HG03064 (cell line): ENCODE measurements around the gene TEX2.

Experiments
- ATAC-seq: cut with Tn5 transposase; IDR thresholded peaks from one replicate; pipeline ENCODE4 v1.9.1; 2021; ENCODE audit warnings: low read depth; ENCODE audit not compliant: unreplicated experiment

The TEX2 gene

DNA sequence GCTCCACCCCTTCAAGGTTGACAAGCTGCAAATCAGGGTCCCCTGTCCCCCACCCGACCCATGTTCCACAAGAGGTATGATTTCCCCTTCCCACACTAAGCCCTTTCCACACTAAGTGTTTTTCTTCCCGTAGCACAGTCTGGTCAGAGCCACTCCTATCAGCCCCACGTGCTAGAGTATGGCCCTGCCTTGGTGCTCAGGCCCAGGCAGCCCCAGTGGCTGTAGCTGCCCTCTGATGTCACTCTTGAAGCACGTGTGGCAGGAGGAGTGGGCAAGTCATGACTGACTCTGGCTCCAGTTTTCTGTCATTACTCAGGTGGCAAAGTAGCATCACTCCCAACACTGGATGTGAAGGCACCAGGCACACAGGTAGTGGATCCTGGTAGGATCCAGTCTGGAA, 97.7 kb downstream of the TEX2 start:
- no peak for ATAC-seq

DNA sequence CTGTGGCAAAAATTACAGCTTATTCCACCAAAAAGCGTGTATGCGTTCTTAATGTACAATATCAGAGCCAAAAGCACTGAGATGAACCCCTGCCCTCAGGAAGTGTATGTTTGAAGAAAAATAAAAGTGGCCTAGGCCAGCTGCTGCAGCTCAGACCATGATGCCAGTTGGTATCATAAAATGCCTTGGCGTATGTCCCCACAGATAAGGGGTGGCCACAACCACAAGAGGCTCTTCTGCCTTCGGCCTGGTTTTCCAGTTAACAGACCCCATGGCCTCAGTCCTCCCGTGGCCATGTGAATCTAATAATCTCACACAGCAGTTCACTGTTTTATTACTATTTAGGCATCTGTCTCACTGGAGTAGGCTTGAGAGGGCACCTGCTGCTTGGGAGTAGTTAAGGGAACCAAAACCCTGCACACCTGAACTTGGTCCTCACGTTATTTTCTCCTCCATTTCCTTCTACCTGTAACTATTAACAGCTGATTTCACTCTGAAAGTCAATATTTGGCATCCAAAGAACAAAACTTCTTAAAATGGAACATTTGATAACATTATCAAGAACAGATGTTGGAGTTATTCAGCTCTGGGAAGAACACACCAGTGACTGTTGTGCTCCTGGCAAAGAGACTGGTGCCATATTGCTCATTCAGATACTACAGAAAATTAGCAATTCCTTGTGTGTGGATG, 98.3 kb downstream of the TEX2 start:
- no peak for ATAC-seq

DNA sequence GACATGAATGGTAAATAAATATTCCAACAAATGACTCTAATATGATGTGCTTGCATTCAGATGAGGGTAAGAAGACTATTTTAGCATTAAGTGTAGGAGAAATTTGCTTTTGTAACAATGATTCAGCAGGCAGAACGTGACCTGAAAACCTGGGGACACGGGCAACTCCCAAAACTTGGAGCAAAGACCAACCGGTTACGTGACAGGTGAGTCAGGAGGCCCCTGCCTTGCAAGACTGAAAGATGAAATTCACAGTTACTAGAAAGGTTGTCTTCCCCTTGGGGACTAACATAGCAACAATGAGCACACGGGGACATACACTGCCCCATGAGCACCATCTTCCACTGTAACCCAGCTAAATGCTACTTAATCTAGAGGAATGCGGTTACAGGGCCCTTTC, 99.6 kb downstream of the TEX2 start:
- no peak for ATAC-seq

DNA sequence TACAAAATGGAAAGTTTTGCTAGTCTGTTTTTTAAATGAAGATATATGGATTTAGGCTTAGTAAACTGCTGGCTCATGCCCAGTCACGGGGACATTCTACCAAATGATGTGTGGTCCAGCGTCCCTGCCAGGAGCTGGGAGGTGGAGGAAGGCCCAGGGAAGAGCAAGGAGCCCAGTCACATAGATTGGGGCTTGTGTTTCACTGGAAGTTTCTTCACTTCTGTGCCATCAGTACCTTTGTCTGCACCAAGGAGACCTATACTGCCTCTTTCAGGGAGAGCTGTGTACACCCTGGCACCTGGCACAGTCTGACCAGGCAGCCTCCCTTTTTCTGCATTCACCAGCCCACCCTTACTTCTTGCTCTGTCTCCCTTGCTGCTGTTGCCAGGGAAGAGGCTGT, 100.5 kb downstream of the TEX2 start:
- no peak for ATAC-seq

DNA sequence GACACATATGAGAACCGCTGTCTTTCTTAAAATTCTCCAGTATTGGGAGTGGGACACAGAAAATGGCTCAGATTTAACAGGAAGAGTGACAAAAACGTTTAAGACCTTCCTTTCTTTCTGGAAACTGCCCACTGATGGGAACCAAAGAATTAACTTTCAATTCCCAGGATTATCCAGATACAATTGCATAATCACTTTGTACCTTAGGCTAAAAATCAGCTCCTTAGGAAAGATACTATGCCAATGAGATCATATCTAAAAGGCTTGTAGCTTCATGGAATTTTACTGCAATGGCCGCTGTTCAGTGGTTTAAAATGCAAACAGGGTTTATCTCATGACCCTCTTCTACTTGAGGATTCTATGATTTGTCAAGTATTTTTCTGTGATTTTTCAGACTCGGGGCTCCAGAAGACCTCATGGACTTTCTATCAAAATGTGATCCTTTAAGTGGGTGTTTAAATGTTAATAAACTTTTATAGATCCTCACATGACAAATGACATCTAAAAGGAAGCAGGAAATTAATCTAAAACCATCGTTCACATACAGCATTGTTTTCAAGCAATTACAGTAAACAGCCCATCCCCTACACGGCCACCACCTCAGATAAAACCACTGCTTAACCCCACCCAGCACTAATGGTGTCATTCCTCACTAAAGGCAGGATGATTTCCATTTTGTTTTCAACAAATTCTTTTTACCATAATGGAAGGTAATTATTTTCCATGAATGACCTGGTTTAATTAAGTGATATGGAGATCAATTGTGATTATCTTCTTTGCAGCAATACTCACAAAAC, 101.5 kb downstream of the TEX2 start:
- ATAC-seq: no peak

DNA sequence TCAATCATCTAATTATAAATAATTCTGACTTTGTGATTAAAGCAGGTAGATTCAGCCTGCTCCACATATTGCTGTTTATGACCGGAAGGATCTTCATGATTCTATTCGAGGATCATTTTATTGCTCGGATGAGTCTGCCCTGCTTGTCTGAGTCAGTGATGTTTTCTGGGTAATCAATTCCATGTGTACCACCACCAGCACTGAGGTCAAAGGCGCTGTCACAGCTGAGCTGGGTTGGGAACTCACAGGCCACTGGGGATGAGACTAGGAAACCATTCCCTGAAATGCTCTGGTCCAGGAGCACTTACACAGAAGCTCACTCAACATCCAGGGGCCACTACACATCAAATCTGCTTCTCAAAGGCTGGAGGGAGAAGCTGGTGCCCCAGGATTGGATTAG, 102.7 kb downstream of the TEX2 start:
- ATAC-seq: no peak

DNA sequence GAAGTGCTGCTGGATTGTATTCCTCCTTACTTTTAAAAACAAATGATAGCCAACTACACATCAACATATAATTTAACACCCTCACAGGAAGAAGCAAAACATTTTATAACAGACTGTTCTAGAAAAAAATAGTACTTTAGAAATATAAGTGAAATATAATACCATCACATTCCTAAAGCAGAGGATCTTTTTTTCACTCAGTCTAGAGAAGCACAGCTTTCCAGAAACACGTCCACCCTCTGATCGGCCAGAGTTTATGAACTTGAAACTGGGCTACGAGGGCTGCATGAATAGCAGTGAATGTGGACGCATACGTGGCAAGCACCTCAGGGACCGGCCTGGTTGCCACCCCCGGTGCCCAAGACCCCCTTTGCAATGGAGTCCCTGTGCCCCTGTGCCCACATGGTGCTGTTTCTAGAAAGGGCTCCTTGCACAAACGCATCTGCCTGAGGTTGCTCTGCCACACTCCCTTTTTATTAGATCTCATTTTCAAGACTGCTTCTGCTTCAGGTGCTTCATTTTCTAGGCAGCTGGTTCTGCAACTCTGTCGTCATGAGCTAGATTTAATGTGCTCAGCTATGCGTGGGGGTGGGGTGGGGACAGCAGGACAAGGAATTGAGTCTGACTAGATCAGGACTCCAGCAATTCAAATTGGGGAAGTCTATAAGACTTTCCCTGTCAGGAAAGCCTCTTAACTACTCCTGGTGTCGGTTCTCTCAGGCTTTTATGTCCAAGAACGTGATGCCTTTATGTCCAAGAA, 104.0 kb downstream of the TEX2 start:
- no peak for ATAC-seq

DNA sequence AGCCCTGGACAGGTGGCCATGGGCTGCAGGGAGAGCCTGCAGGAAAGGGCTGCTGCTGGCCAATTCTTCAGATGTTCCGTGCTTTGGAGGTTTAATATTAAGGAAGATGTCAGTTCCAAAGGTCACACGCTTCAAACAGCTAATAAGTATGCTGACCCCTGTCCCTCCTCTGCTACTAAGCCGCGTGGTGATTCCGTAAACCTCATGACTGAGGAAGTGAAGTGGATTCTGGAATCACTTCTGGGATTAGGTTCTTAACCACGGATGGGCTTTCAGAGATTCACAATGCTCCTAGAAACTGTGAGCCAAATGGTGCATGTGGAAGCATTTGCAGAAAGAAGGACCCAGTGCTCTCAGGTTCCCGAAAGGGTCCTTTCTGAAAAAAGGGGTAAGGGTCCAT, 104.7 kb downstream of the TEX2 start:
- ATAC-seq: no peak

DNA sequence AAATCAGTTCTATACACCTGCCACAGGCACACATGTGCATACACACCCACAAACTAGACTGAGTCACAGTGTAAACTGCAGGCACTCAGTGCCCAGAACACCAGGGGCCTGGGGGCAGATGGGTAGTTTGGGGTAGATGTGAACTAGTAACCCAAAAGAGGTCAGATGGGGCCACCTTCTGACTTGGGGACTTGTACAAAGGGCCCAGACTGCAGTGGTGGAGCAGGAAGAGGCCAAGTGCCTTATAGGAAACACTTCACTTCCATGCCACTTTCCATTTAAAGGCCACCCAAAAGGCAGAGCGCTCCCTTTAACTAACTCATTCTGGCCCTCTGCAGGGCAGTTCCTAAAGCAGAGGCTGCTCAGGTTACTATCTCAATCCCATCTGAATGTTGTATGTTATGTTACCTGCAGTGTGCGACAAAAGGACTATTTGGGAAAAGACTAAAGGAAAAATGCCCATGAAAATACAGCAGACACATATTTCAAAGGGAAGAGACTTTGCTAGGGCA, 105.3 kb downstream of the TEX2 start:
- no peak for ATAC-seq

DNA sequence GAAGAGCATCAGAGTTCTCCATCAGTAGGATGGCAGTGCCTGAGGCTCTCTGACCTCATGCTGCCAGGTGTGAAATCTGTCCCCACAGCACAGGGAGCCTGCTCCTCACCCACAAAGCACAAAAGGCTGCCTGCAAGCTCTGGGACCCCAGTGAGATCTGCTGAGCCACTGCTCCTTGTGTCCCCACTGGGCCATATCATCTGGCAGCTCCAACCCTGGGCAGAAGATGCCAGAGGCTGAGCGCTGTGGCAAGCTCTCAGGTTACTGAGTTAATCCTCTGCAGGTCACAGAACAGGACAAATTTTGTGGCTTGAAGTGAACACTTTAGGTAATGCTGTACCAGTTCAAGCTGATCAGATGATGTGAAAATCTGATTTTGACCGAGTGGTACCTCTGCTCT, 106.4 kb downstream of the TEX2 start:
- ATAC-seq: no peak

DNA sequence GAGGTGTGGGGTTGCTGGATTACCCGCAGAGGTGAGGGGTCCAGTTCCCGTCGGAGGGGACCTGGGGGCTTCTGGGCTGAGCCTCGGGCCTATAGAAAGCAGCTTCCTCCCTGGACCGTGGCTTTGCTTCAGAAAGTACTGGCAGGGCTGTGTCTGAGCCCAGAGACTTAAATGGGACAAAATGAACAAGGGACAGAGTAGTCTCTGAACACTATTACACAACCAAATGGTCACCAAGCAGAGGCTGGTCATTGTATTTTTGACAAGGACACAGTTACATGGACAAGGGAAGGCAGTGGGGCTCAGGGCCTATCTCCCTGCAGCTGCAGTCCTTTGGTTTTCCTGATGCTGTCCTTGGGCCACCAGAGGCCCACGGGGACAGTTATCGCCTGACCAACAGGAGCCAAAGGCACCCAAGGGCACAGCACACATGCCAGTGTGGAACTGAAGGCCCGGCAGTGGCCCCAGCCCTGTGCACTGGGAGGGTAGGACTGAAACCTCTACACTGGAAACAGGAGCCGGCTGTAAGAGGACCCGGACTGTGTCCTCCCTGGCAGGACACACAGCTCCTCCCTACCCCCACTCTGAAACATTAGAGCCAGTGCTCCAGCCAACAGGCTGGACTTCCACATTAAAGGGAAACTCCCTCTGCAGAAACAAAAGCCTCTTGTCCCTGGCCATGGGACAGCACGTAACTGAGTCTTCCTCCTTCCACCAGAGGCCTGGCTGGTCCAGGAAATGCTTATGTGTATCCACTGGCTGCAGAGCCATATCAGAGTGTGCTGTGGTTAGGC, 107.1 kb downstream of the TEX2 start:
- ATAC-seq: no peak

DNA sequence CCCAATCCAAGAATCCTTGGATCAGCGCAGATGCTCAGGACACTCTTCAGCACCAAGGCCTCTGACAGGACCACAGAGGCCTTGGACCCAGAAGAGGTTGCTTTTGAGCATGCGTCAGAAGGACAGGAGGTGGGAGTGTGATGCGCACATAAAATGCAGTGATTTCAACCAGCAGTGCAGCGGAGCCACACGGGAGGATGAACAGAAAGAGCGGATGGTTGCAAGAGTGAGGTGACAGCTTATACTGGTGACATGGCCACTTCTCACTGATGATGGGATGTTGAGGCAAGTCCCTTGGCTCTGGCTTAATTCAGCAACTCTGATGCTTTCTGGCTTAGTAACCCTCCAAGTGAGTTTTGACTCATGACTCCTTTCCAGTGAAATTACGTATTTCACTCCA, 107.9 kb downstream of the TEX2 start:
- ATAC-seq: no peak

DNA sequence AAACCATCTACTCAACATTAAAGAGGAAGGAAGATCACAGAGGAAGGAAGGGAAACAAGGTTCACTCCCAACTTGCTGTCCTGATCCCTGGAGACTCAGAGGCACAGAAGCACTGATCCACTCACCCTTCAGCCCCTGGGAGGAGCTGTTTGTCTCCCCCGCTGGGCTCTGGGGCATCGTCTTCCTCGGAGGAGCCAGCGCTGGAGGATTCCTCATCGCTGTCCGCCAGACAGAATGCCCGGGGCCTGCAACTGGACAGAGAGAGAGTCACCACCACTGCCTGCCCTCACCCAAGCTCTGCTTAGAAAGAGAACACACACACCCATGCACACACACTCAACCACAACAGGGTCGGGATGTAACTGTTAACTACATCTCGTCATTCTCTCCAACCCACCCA, 108.3 kb downstream of the TEX2 start:
- ATAC-seq: no peak

DNA sequence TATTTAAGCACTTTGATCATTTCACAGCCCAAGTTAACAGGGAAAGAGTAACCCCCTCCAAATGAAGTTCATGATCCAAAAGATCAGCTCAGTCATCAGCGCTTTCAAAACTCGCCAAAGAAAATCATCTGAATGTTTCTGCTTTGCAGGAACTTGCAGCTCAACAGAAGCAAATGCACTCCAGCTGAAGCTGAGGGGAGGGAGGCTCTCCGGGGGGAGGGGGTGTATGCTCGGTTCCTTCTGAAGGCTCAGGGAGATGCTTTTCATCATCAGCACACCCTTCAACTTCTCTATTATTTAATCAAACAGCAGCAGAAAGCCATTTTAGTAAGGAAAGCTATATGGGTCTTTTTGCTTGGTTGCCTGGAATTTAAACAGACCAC, 108.8 kb downstream of the TEX2 start:
- no peak for ATAC-seq

DNA sequence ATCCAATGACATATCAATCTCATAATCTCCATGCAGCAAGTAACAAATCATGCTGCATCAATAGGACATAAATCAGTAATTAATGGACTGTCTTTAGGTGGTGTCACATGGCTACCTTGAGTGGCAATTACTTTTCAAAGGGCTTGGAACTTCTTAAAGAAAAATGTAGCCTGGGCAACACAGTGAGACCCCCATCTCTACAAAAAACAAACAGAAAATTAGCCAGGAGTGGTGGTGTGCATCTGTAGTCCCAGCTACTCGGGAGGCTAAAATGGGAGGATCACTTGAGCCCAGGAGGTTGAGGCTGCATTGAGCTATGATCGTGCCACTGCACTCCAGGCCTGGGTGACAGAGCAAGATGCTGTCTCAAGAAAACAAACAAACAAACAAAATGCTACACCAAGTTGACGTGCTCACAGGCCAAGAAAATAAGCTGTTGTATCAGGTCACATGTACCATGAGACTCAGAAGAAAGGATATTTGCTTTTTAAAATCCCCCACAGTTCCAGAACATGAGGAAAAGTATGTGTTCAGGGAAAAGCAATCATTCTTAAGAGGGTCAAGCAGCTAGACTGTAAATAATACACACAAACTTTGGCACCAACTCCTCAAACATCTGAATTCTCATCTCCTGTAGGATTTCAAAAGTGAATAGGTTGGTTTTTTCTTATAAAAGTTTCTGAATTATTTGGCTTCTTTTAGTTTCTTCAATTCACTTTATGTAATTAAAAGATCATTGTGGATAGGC, 109.3 kb downstream of the TEX2 start:
- ATAC-seq: no peak

DNA sequence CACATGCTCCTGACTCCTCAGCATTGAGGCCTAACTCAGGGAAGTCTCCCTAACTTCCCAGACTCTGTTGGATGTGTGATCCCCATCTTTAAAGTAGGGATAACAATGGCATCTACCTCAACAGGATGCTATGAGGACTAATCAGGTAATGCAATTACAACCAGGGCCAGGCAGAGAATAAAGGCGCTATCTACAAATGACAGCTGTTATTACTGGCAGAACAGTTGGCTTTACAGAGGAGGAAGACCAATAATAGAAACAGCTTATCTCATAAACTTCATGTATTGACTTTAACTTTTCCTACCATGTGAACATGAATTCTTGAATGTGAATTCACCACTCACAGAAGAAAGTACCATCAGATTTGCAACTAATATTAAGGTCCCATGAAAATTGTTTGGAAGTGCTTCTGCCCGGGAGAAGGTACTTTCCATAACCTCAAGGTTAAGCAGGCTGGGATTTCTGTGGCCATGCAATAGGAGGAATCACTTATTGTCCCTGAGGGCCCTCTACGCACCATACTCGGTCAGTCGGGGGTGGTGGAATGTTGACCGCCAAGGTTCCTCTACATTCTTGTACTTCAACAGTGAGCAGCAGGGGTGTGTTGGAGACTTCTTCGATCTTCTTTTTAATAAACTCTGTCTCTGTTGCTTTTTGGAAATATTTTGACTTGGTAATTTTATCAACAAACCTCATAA, 110.5 kb downstream of the TEX2 start:
- no peak for ATAC-seq

DNA sequence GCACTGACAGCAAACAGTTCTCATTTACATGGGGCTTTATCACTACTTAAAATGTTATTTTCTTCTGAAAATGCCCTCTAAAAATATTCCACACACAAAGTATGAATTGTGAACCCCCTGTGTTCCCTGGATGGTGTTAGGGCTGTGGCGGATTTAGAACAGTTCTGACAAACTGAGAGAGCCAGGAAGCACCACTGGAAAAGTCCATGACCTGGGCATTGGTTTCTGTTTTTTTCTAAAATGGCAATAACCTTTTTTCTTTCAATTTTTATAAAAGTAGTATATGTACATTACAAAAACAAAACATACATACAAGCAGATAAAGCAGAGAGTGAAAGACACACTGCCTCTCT, 112.1 kb downstream of the TEX2 start:
- ATAC-seq: no peak

DNA sequence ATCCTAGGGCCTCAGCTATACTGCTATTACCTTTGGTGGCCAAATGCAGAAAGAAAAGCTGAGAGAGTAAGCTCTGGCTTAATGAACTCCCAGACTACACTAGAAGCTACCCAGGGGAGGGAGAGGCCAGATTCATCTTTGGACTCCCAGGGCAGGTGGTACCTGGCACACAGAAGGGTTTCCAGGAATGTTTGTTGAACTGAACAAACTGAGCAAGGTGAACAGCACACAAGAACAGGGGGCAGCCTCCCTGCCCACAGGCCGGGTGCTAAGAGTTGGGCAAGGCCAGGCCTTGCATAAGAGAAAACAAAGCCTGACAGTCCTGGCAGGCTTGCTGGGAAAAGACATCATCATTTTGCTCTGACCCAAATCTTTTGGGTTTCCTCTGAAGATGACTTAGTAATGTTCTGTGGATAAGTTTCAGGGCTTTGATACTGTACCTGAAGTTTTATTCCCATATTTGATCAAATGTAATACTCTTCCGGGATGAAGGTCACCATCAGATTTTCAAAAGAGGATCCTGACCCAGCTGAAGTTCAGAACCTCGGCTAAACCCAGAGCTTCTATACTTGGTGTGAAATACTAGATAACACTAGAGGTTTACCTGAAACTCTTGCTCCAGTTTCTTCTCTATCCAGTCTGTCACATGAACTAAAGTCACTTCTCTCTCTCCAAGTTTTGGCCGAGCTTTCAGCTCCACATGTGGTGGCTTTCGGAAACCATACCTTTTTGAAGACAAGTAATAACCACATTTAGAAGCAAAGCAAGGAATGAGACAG, 112.6 kb downstream of the TEX2 start:
- ATAC-seq: no peak

DNA sequence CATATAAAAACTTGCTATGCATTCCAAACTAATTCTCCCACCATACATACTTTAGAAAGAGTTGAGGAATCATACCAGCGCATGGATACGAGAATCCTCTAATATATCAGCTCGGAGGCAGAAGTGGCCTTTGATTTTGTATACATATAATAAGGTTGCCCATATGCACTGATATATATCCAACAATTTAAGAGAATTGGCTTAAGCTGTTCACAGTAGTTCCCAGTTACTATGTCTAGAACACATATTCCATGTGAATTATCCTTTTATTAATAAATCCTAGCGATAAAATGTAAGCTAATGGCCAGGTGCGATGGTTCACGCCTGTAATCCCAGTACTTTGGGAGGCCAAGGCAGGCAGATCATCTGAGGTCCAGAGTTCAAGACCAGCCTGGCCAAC, 113.9 kb downstream of the TEX2 start:
- ATAC-seq: no peak
